ENCODE results near the gene TMEM132A. TPM values are rescaled to one million over a fixed set of nuclear protein-coding genes. Genes with fewer than 3 reads are reported as not detected.
"Not testable (repeated sequence)": the region's sequence is repeated elsewhere in the genome, so short reads cannot be mapped to it uniquely, and the experiment has no call there.

Gene TMEM132A
- total RNA-seq, 1 donor from 2014 or later: 287 TPM

GRCh38 chr11:60970369-60970774 is 46.1 kb downstream of the TMEM132A start:
- DNase-seq (ENCODE audit: low read depth): no peak
- peak; percentile 93 for TF ChIP-seq CTCF (conservative IDR thresholded peaks at IDR 0.05; ENCODE audit: low read depth, low read length)
- H3K4me3 ChIP-seq (ENCODE audit: low read depth, low read length): no peak overlapping the region

- no peak overlapping the region for H3K4me3 ChIP-seq (ENCODE audit: low read depth, low read length)
- no peak for DNase-seq (ENCODE audit: low read depth)
- no peak for TF ChIP-seq CTCF (conservative IDR thresholded peaks at IDR 0.05; ENCODE audit: low read depth, low read length)
Observed at GRCh38 chr11:60970890-60971289, 46.6 kb downstream of the TMEM132A start.

- no peak for TF ChIP-seq CTCF (conservative IDR thresholded peaks at IDR 0.05; ENCODE audit: low read depth, low read length)
- no peak within 1 kb of the TSS for H3K4me3 ChIP-seq (ENCODE audit: low read depth, low read length)
- DNase-seq (ENCODE audit: low read depth): no peak
Observed at GRCh38 chr11:60971520-60971919, 47.3 kb downstream of the TMEM132A start, which contains the start of gene CD6. Gene CD6 (plus strand): TSS chr11:60971680. CDS start chr11:60971866, 186 bp downstream.

GRCh38 chr11:60972182-60973030 is 48.1 kb downstream of the TMEM132A start:
- DNase-seq (ENCODE audit: low read depth): no peak
- TF ChIP-seq CTCF (conservative IDR thresholded peaks at IDR 0.05; ENCODE audit: low read depth, low read length): no peak
- no peak overlapping the region for H3K4me3 ChIP-seq (ENCODE audit: low read depth, low read length)

- no peak for DNase-seq (ENCODE audit: low read depth)
- H3K4me3 ChIP-seq (ENCODE audit: low read depth, low read length): no peak overlapping the region
- no peak for TF ChIP-seq CTCF (conservative IDR thresholded peaks at IDR 0.05; ENCODE audit: low read depth, low read length)
Observed at GRCh38 chr11:60973699-60974098, 49.4 kb downstream of the TMEM132A start.

- not testable (repeated sequence) for DNase-seq (ENCODE audit: low read depth); H3K4me3 ChIP-seq (ENCODE audit: low read depth, low read length)
Observed at GRCh38 chr11:60974316-60974715, 50.1 kb downstream of the TMEM132A start.

GRCh38 chr11:60974726-60975125 is 50.5 kb downstream of the TMEM132A start:
- DNase-seq (ENCODE audit: low read depth): no peak
- no peak overlapping the region for H3K4me3 ChIP-seq (ENCODE audit: low read depth, low read length)
- no peak for TF ChIP-seq CTCF (conservative IDR thresholded peaks at IDR 0.05; ENCODE audit: low read depth, low read length)

Measured in epithelial cell of proximal tubule (primary cell).